Measurements from ENCODE around the gene TTLL8. TPM values are rescaled to one million over a fixed set of nuclear protein-coding genes. Genes with fewer than 3 reads are reported as not detected.

Gene TTLL8
- total RNA-seq, 1 experiment from 2014 or later: not detected

GRCh38 chr22:50030297-50031188 is 27.6 kb downstream of the TTLL8 start (continued):
- TF ChIP-seq STAT6 (CRISPR knock-in tag; conservative IDR thresholded peaks at IDR 0.05; ENCODE audit: low read depth) (no peak), MAX (CRISPR knock-in tag; IDR thresholded peaks at IDR 0.05) (peak; percentile 89), FOXP4 (CRISPR knock-in tag; IDR thresholded peaks at IDR 0.05) (no peak), JUN (CRISPR knock-in tag; IDR thresholded peaks at IDR 0.05) (no peak), ZNF423 (CRISPR knock-in tag; IDR thresholded peaks at IDR 0.05) (no peak), CREB1 (CRISPR knock-in tag; IDR thresholded peaks at IDR 0.05) (no peak), ZMAT4 (CRISPR knock-in tag; IDR thresholded peaks at IDR 0.05) (no peak), NR3C1 (CRISPR knock-in tag; conservative IDR thresholded peaks at IDR 0.05; ENCODE audit: low read depth) (no peak), ZNF281 (CRISPR knock-in tag; IDR thresholded peaks at IDR 0.05) (no peak), ELF4 (CRISPR knock-in tag; IDR thresholded peaks at IDR 0.05; ENCODE audit: low read depth) (no peak), SMAD3 (CRISPR knock-in tag; IDR thresholded peaks at IDR 0.05; ENCODE audit: borderline replicate concordance) (no peak), MYBL2 (CRISPR knock-in tag; IDR thresholded peaks at IDR 0.05) (no peak), HMGXB4 (CRISPR knock-in tag; IDR thresholded peaks at IDR 0.05) (peak; percentile 95), ZNF317 (CRISPR knock-in tag; IDR thresholded peaks at IDR 0.05; ENCODE audit: borderline replicate concordance, low read depth) (no peak), ESRRA (CRISPR knock-in tag; IDR thresholded peaks at IDR 0.05; ENCODE audit: borderline replicate concordance) (peak; percentile 66; the same call in 1 of the 2 replicates), NR1H2 (CRISPR knock-in tag; IDR thresholded peaks at IDR 0.05) (no peak), ETV6 (CRISPR knock-in tag; IDR thresholded peaks at IDR 0.05) (0 out of 2 replicates have a peak, but pooled peaks have one; percentile 32), USF1 (CRISPR knock-in tag; IDR thresholded peaks at IDR 0.05) (peak; percentile 48; the same call in 1 of the 2 replicates), TP53 (CRISPR knock-in tag; IDR thresholded peaks at IDR 0.05) (no peak), HMGA2 (CRISPR knock-in tag; IDR thresholded peaks at IDR 0.05) (no peak), SP1 (CRISPR knock-in tag; conservative IDR thresholded peaks at IDR 0.05) (peak; percentile 39; the same call in 1 of the 2 replicates), ZNF512 (CRISPR knock-in tag; IDR thresholded peaks at IDR 0.05; ENCODE audit: borderline replicate concordance) (no peak), FOXP1 (CRISPR knock-in tag; IDR thresholded peaks at IDR 0.05; ENCODE audit: borderline replicate concordance) (no peak; the same call in 1 of the 2 replicates), TEAD1 (CRISPR knock-in tag; IDR thresholded peaks at IDR 0.05) (peak; percentile 70; the same call in 1 of the 2 replicates), NFYB (CRISPR knock-in tag; conservative IDR thresholded peaks at IDR 0.05; ENCODE audit: low read depth) (no peak)

Measured in WTC11 (cell line).